Gastroesophageal sphincter (tissue), 3 donors: ENCODE results near the gene DNASE1.

Experiments
- EP300 ChIP-seq: sonication (generic); formaldehyde crosslinking; IDR thresholded peaks from one replicate; pipeline ENCODE4 v1.6.1; 2017; ENCODE audit warnings: antibody characterized with exemption, mild to moderate bottlenecking
- POLR2A ChIP-seq, 2 donors: fragments of 450-650 bp; IDR thresholded peaks; one replicate each; pipeline ENCODE4 v1.6.1; 2017; ENCODE audit warnings: antibody characterized with exemption in 2 of 2, mild to moderate bottlenecking in 2 of 2, moderate library complexity in 1 of 2
- POLR2AphosphoS5 ChIP-seq: sonication (generic); formaldehyde crosslinking; IDR thresholded peaks from one replicate; pipeline ENCODE4 v1.6.1; 2017; ENCODE audit warnings: antibody characterized with exemption
- TF ChIP-seq, protein P1 (sequence below), 4 experiments: fragments of 200-600 bp in 2 of 4; fragments of 450-650 bp in 2 of 4; sonication (generic) in 1 of 4; IDR thresholded peaks; one replicate each; pipeline ENCODE4 v1.5.1; 2017 to 2019; ENCODE audit warnings: antibody characterized with exemption in 4 of 4, mild to moderate bottlenecking in 2 of 4, moderate library complexity in 2 of 4

DNA sequence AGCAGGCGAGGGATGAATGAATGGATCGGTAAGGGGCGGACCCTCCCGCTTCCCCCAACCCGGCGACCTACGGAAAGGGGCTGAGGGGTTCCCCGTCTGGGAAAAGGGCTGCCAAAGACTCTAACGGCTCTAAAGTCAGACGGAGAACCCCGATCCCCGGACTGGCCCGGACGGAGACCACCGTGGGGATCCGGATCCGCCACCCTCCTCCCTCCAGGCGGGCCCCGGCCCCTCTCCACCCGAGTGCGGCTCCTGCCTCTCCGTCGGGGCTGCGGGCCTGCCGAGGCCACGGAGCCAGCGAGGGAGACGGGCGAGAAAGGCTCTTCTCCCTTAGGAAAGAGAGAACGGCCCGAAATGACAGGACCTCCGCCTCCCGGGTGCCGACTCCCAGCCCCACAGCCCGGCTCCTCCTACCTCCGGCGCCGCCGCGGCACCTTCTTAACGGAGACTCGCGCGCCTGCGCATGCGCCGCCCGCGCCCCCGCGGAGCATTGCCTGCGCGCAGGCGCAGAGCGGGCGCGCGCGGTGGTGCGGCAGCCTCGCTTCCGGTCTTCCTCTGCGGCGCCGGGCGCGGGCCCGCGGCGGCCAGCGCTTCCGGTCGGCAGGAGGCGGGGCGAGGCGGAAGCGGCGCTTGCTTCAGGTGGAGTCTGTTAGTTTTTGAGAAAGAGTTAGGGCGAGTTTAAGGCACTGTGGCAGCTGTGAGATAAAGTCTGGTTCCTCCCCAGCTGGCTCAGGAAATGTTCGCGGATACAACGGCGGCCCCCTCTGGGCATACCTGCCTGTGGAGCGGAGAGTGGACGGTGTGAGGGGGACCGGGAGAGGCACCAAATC is 43.1 kb upstream of the DNASE1 start, which contains the start of gene SLX4:
- TF ChIP-seq, protein P1, sequence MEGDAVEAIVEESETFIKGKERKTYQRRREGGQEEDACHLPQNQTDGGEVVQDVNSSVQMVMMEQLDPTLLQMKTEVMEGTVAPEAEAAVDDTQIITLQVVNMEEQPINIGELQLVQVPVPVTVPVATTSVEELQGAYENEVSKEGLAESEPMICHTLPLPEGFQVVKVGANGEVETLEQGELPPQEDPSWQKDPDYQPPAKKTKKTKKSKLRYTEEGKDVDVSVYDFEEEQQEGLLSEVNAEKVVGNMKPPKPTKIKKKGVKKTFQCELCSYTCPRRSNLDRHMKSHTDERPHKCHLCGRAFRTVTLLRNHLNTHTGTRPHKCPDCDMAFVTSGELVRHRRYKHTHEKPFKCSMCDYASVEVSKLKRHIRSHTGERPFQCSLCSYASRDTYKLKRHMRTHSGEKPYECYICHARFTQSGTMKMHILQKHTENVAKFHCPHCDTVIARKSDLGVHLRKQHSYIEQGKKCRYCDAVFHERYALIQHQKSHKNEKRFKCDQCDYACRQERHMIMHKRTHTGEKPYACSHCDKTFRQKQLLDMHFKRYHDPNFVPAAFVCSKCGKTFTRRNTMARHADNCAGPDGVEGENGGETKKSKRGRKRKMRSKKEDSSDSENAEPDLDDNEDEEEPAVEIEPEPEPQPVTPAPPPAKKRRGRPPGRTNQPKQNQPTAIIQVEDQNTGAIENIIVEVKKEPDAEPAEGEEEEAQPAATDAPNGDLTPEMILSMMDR (IDR thresholded peaks at IDR 0.05): peak in 1 of 4 experiments; percentile 8
- TF ChIP-seq EP300: no peak
- TF ChIP-seq POLR2A (IDR thresholded peaks at IDR 0.05): peak; percentile 26 to 66
- peak; percentile 28 for TF ChIP-seq POLR2AphosphoS5
